Sciatic nerve (tissue), 2 donors: ENCODE measurements around the gene CBLN3. TPM values are rescaled to one million over a fixed set of nuclear protein-coding genes. Genes with fewer than 3 reads are reported as not detected.
"Not testable (repeated sequence)": the region's sequence is repeated elsewhere in the genome, so short reads cannot be mapped to it uniquely, and the experiment has no call there.

Experiments used
- ATAC-seq: fragments of 200-7000 bp; cut with Tn5 transposase; one replicate; pipeline ENCODE4 v1.9.1; 2020; ENCODE audit warnings: mild to moderate bottlenecking, moderate library complexity
- DNase-seq: peaks from one replicate; pipeline ENCODE4 v3.0.0-alpha.2; 2020; ENCODE audit warnings: low spot score
- intact Hi-C: fragments of 100-400 bp; cut with DNase I; formaldehyde crosslinking; loops from one replicate; pipeline ENCODE4 v1.14.2; 2022
- total RNA-seq: library from RNA; stranded (reverse); fragmentation: NEBNext Ultra II Directional; extraction: Animal tissue kit (Norgen Biotek cat#: 25700); gene quantifications from one replicate; pipeline ENCODE4 v1.2.1, GENCODE V29; 2021
- donor health status: DM: no; HTN: no; CAD: no.
- donor health status: DM: no; HTN: no; CAD: no.

The CBLN3 gene
- total RNA-seq, result 7.0 TPM

GRCh38 chr14:24429395-24430142 is at the start of gene CBLN3, which contains the start of gene KHNYN:
CBLN3 (minus strand) TSS chr14:24429668; CDS start chr14:24429054, 614 bp downstream.
KHNYN (plus strand) TSS chr14:24429954; CDS start chr14:24430731, 777 bp downstream.
- intact Hi-C loops, result loop anchor here (5.0 to 10.0 kb wide), 3 partner anchors 62 to 185 kb away; partner anchors contain the start of genes NFATC4 and TINF2
- ATAC-seq, result peak; percentile 89

DNA sequence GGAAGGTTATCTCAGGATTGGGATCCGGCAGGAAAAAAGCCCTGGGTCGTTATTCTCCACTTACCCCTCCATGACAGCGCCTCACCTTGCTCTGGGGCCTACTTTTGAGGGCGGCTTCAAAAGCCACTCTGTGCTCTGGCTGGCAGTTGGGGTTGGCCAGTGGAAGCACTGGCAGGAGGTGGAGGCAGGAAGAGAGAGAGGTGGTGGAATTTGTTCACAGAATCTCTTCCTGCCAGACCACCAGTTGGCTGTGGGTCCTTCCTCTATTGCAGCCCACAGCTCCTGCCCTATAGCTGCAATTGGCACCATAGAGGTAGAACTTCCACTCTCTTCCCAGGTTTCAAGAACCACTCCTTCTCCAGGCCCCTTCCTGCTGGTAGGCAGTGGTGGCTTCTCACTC is 45.8 kb upstream of the CBLN3 start:
- ATAC-seq, result no peak
- intact Hi-C loops, result no loop called here

More at GRCh38 chr14:24429395-24430142, at the start of gene CBLN3, which contains the start of gene KHNYN:
- DNase-seq, result peak; percentile 95

DNA sequence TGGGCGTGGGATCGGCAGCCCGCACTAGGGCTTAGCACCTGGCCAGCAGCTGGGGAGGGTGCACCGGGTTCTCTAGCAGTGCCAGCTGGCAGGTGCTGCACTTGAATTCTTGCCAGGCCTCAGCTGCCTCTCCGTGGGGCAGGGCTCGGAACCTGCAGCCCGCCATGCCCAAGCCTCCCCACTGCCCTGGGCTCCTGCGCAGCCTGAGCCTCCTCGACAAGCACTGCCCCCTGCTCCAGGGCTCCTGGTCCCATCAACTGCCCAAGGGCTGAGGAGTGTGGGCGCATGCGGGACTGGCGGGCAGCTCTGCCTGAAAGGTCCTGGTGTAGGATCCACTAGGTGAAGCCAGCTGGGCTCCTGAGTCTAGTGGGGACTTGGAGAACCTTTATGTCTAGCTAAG is 43.7 kb upstream of the CBLN3 start:
- DNase-seq, result no peak
- no peak for ATAC-seq
- intact Hi-C loops, result no loop called here

More for the DNA sequence above, 45.8 kb upstream of the CBLN3 start:
- DNase-seq, result no peak

DNA sequence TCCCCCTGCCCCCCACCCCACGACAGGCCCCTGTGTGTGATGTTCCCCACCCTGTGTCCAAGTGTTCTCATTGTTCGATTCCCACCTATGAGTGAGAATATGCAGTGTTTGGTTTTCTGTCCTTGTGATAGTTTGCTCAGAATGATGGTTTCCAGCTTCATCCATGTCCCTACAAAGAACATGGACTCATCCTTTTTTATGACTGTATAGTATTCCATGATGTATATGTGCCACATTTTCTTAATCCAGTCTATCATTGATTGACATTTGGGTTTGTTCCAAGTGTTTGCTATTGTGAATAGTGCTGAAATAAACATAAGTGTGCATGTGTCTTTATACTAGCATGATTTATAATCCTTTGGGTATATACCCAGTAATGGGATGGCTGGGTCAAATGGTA is 41.0 kb upstream of the CBLN3 start:
- intact Hi-C loops, ATAC-seq, DNase-seq: not testable (repeated sequence)

GRCh38 chr14:24465805-24466204 is 36.3 kb upstream of the CBLN3 start:
- no peak for ATAC-seq
- intact Hi-C loops, result no loop called here
- no peak for DNase-seq

GRCh38 chr14:24465368-24465767 is 35.9 kb upstream of the CBLN3 start:
- intact Hi-C loops, result no loop called here
- DNase-seq (no peak), ATAC-seq (no peak)

DNA sequence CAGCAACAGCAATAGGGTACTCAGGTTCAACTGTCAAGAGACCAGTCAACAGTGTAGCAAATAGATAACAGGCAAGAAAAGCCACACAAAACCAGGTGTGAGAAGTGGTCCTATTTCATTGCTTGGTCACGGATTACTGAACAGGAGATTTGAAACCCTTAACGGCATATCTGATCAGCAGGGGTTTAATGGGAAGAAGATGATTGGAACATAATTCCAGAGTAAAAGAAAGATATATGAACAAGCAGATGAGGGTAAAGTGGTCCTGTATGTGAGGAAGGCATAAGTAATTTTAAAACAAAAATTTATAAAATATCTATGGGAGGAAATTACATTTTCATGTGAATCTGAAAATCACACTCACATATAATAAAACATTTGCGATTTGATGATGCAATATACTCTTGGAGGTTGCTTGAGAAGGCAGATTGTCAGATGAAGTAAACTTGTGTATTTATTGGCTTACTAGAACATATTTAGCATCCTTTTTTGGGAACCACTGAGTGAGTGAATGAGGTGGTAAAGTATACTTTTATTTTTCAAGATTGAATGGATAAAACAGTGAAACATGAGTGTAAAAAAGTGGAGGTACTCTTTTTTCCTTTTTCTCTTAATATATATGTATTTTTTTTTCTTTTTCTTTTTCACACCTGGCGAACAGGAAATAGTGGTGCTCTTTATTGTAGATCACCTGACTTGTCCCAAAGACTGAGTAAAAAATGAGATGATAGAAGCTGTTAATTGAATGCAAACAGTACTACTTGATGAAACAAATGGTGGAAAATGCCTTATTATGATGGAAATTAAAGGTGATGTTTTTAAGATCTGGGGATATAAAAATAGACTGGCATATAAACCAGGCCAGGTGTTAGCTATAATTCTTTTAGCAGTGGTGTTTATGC is 34.7 kb upstream of the CBLN3 start:
- DNase-seq, result no peak
- intact Hi-C loops, result no loop called here
- no peak for ATAC-seq

GRCh38 chr14:24463017-24463883 is 33.8 kb upstream of the CBLN3 start:
- intact Hi-C loops, result no loop called here
- ATAC-seq, result no peak
- DNase-seq, result no peak

DNA sequence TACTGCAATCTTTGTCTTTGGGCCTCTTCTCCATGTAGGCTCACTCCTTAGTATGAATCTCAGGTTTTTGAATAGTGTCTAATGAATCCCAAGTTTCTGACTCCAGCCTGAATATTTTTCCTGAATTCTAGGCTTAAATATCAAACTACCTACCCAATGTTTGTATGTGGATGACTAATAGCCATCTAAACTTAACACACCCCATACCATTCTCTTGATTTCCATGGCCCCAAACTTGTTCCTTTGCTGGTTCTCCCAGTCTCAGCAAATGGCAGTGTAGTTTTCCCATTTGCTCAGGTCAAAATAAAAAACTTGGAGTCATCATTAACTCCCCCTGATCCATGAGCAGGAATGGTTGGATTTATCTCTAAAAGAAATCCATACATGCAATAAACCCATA is 31.9 kb upstream of the CBLN3 start:
- intact Hi-C loops, result no loop called here
- no peak for ATAC-seq

DNA sequence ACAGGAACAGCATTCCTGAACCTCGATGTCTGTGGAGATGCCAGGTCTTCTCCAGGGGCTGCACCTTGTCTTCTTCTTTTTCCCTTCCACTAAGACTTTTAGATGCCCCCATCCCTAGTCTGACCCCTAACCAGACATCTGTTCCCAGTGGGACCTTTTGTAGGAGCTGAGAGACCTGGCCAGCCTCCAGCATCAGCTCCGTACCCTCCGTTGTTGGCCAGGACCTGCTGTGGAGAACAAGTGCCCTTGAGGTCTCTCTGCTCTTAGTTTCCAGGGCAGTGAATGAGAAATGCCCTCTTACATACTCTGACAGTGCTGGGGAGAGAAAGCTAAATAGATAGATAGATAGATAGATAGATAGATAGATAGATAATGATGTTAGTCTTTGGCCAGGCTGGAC is 29.9 kb upstream of the CBLN3 start:
- DNase-seq, result no peak
- intact Hi-C loops, result no loop called here
- ATAC-seq, result no peak

More for the DNA sequence above, 31.9 kb upstream of the CBLN3 start:
- DNase-seq, result no peak

GRCh38 chr14:24458736-24459135 is 29.3 kb upstream of the CBLN3 start:
- intact Hi-C loops, result no loop called here
- ATAC-seq (no peak), DNase-seq (no peak)

DNA sequence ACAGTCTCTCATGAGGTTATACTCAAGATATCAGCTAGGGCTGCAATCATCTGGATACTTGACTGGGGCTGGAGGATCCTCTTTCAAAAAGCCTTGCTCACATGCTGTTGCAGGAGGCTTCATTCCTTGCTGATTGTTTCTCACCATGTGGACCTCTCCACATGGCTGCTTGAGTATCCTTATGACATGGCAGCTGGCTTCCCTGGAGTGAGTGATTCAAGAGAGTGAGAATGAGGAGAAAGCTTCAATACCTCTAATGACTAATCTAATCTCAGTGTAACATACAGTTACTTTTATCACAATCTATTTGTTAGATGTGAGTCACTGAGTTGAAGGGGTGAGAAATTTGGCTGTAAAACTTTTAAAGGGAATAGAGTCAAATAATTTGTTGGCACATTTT is 27.5 kb upstream of the CBLN3 start:
- ATAC-seq (no peak), DNase-seq (no peak)
- intact Hi-C loops, result no loop called here

GRCh38 chr14:24450828-24451227 is 21.4 kb upstream of the CBLN3 start:
- DNase-seq, intact Hi-C loops, ATAC-seq: not testable (repeated sequence)

DNA sequence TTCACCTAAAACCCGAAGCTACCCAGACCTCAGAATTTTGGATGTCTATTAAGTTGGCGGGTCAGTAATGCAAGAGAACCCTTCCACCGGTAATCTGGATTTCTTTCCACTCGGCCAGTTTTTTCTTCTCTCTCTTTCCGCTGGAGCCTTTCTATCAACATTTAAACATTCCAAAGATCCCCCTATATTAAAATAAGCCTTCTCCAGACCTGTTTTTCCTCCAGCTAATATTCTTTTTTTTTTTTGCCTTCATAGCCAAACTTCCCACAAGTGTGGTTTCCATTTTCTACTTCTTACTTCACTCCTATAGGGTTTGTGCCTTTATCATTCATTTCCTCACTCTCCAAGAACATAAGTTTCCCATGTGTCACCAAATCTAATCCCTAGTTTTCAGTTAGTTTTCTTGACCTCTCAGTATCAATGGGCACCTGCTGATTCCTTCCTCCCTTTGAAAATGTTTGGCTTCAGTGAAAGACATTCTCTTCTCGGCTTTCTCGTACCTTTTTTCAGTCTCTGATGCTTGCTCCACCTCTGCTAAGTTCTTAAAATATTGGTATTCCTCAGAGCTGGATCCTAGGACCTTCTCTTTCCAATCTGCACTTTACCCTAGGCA is 13.7 kb upstream of the CBLN3 start:
- ATAC-seq (no peak), DNase-seq (no peak)
- intact Hi-C loops, result no loop called here

DNA sequence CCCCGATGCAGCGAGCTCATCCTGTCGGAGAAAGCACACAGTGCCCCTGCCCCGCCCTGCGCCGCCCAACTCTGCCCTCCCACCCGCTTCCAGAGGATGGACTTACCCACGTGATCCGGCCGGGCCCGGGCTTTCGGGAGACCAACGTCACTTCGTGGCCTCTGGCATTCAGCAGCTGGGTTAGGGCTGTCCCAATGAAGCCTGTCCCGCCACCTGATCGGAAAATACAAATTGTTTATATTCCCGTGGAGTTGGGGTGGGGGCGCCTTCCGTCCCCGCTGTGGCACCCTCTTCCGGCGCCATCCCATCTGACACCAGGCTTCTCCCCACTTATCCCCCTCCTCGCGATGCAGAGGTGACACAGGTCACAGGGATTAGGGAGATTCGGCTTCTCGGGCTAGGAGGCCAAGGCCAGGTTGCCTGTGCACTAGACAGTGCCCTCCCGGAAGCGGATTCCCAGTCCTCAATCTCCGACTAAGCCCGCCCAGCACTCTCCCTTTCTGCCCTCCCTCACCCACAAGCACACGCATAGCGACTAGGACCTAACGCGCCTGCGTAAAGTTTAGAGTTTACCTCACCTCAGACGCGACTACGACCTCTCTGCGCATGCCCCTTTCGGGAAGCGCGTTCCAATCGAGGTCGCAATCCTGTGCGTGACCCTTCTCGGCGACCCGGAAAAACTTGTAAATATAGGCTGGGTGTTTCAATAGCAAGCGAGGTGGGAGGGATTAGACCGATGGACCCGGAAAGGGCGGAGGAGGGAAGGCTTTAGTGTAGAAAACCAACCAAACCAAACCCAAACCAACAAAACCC is 13.0 kb upstream of the CBLN3 start, which contains the start of gene SDR39U1:
TSS of gene SDR39U1 (minus strand) at position 537 of the 813 bp plus-strand sequence. CDS start at position 530, 7 bp downstream.
- DNase-seq (peak; percentile 98), ATAC-seq (peak; percentile 96)
- intact Hi-C loops, result no loop called here

- DNase-seq, result no peak
- intact Hi-C loops, result no loop called here
- ATAC-seq, result no peak
Observed at GRCh38 chr14:24441904-24442239, 12.4 kb upstream of the CBLN3 start.

- ATAC-seq, result no peak
- no peak for DNase-seq
- intact Hi-C loops, result no loop called here
Observed at GRCh38 chr14:24441485-24441884, 12.0 kb upstream of the CBLN3 start.
